K562 (cell line): ENCODE results near the gene RPL27. TPM values are rescaled to one million over a fixed set of nuclear protein-coding genes. Genes with fewer than 3 reads are reported as not detected.
"Not testable (repeated sequence)": the region's sequence is repeated elsewhere in the genome, so short reads cannot be mapped to it uniquely, and the experiment has no call there.

Experiments
- ATAC-seq: fragments of 200-7000 bp; cut with Tn5 transposase; 3 replicates; pipeline ENCODE4 v1.9.1; 2020; ENCODE audit warnings: moderate library complexity
- BruUV-seq: library from RNA; stranded (reverse); fragments of 400-500 nt; replicated peaks from 2 replicates; lab custom pipeline; 2021; lab: Mats Ljungman, UMichigan
- CTCF ChIA-PET: fragments of 300-600 bp; formaldehyde crosslinking; extraction: SDS; loops from one replicate; lab custom pipeline; 2021; ENCODE audit warnings: low intra/inter-chr PET ratio; lab: Yijun Ruan, JAX
- POLR2A ChIA-PET: fragments of 300-600, 350-650 bp; sonication (Branson Sonifier 250); formaldehyde crosslinking; extraction: SDS; loops from one replicate; lab custom pipeline; 2021; ENCODE audit warnings: antibody characterized with exemption, inconsistent platforms; lab: Yijun Ruan, JAX
- DNase-seq, 4 experiments: peaks; one replicate each; pipeline versions ENCODE4 v3.0.0 to v3.0.0-alpha.2; 2011 to 2018; ENCODE audit warnings: low spot score in 3 of 4, mixed read lengths in 3 of 4; ENCODE audit errors: extremely low read depth in 1 of 4
- FAIRE-seq: peaks from 2 replicates; lab custom pipeline; 2011; peaks lifted over from hg19 to GRCh38; lab: Jason Lieb, UNC
- H2AFZ ChIP-seq: 2 replicates; pipeline ENCODE4 v1.6.0; 2011; ENCODE audit warnings: low read depth, low read length, control low read depth, inconsistent platforms
- H3K27ac ChIP-seq: fragments of 200-600 bp; 3 replicates; pipeline ENCODE4 v1.8.0; 2011; ENCODE audit warnings: low read depth, mild to moderate bottlenecking, control low read depth, inconsistent platforms, low read length, moderate library complexity, mixed read lengths; ENCODE audit errors: extremely low read depth
- H3K27me3 ChIP-seq, 2 experiments: fragments of 300-600 bp in 1 of 2; 2 replicates in 1 of 2; 3 replicates in 1 of 2; pipeline versions ENCODE4 v1.6.0 to v1.8.0; 2011; ENCODE audit warnings: inconsistent platforms in 2 of 2, low read length in 2 of 2, mild to moderate bottlenecking in 1 of 2, mixed read lengths in 1 of 2, moderate library complexity in 1 of 2; ENCODE audit not compliant: control insufficient read depth in 2 of 2, insufficient read depth in 2 of 2
- H3K36me3 ChIP-seq: fragments of 300-600 bp; 3 replicates; pipeline ENCODE4 v1.8.0; 2011; ENCODE audit warnings: mild to moderate bottlenecking, low read length, inconsistent platforms; ENCODE audit not compliant: control insufficient read depth, insufficient read depth
- H3K4me1 ChIP-seq, 2 experiments: fragments of 200-600 bp in 1 of 2; replicated peaks in 1 of 2; 2 replicates in 1 of 2; 3 replicates in 1 of 2; pipeline versions ENCODE4 v1.5.1 to v1.8.0; 2011; ENCODE audit warnings: inconsistent platforms in 2 of 2, low read length in 2 of 2, mild to moderate bottlenecking in 1 of 2, mixed read lengths in 1 of 2, moderate library complexity in 1 of 2; ENCODE audit not compliant: control insufficient read depth in 2 of 2, insufficient read depth in 2 of 2
- H3K4me2 ChIP-seq: 2 replicates; pipeline ENCODE4 v1.6.1; 2011; ENCODE audit warnings: low read length, control low read depth, inconsistent platforms, mixed read lengths; ENCODE audit not compliant: insufficient read depth
- H3K4me3 ChIP-seq: fragments of 200-600 bp; sonication (generic), shearing (Covaris generic); 2 replicates; pipeline ENCODE4 v1.5.1; 2016; ENCODE audit warnings: control low read depth, inconsistent platforms
- H3K79me2 ChIP-seq: fragments of 200-600 bp; 3 replicates; pipeline ENCODE4 v1.8.0; 2011; ENCODE audit warnings: low read length, inconsistent platforms; ENCODE audit not compliant: control insufficient read depth, insufficient read depth
- H3K9ac ChIP-seq, 2 experiments: 2 replicates each; pipeline versions ENCODE4 v1.6.0 to v1.6.1; 2011; ENCODE audit warnings: low read depth in 2 of 2, low read length in 2 of 2, control low read depth in 1 of 2, inconsistent platforms in 1 of 2, mild to moderate bottlenecking in 1 of 2, mixed read lengths in 1 of 2; ENCODE audit not compliant: insufficient read depth in 1 of 2
- H3K9me1 ChIP-seq: one replicate; pipeline ENCODE4 v1.6.0; 2011; ENCODE audit warnings: inconsistent platforms, mild to moderate bottlenecking, low read length, moderate library complexity; ENCODE audit not compliant: control insufficient read depth, insufficient read depth
- H3K9me3 ChIP-seq: replicated peaks from 2 replicates; pipeline ENCODE4 v1.5.1; 2011; ENCODE audit warnings: low read depth, low read length, inconsistent platforms; ENCODE audit not compliant: control insufficient read depth, insufficient read depth
- H4K20me1 ChIP-seq: replicated peaks from 2 replicates; pipeline ENCODE4 v1.6.1; 2011; ENCODE audit warnings: low read length, inconsistent platforms, mixed read lengths; ENCODE audit not compliant: control insufficient read depth, insufficient read depth
- CREB5 ChIP-seq: fragments of 250-450 bp; sonication (Bioruptor Pico); IDR thresholded peaks from 2 replicates; pipeline ENCODE4 v1.5.0; 2020; ENCODE audit warnings: mild to moderate bottlenecking
- CTBP1 ChIP-seq: fragments of 450-650 bp; IDR thresholded peaks from 2 replicates; pipeline ENCODE4 v1.6.1; 2016; ENCODE audit warnings: borderline replicate concordance
- FOXA3 ChIP-seq, 2 experiments: fragments of 450-650 bp in 1 of 2; sonication (generic) in 1 of 2; formaldehyde crosslinking; IDR thresholded peaks in 1 of 2; conservative IDR thresholded peaks in 1 of 2; 2 replicates each; pipeline versions ENCODE4 v1.4.0 to v1.8.0; 2020 to 2022; ENCODE audit warnings: mild to moderate bottlenecking in 2 of 2, missing genetic modification reagents in 1 of 2
- FOXK1 ChIP-seq: sonication (generic); formaldehyde crosslinking; IDR thresholded peaks from 2 replicates; pipeline ENCODE4 v1.8.0; 2022; ENCODE audit warnings: missing genetic modification reagents, mild to moderate bottlenecking, borderline replicate concordance
- MTF1 ChIP-seq: fragments of 250-450 bp; sonication (Bioruptor Pico); IDR thresholded peaks from 2 replicates; pipeline ENCODE4 v1.9.0; 2021; ENCODE audit warnings: moderate library complexity, mild to moderate bottlenecking, inconsistent platforms, borderline replicate concordance
- NCOA6 ChIP-seq: fragments of 450-650 bp; IDR thresholded peaks from 2 replicates; pipeline ENCODE4 v1.6.1; 2017; ENCODE audit warnings: mild to moderate bottlenecking
- NRF1 ChIP-seq, 2 experiments: fragments of 450-650 bp; IDR thresholded peaks in 1 of 2; conservative IDR thresholded peaks in 1 of 2; 2 replicates each; pipeline ENCODE4 v1.6.1; 2014; ENCODE audit warnings: mild to moderate bottlenecking in 2 of 2
- SAFB ChIP-seq: fragments of 200-400 bp; formaldehyde crosslinking; IDR thresholded peaks from 2 replicates; pipeline ENCODE4 v1.6.1; 2017; ENCODE audit warnings: low read depth, low read length, borderline replicate concordance
- SETDB1 ChIP-seq: IDR thresholded peaks from one replicate; pipeline ENCODE4 v1.6.1; 2012; ENCODE audit warnings: low read length, control low read depth, inconsistent platforms
- SPI1 ChIP-seq: IDR thresholded peaks from 2 replicates; pipeline ENCODE4 v1.6.1; 2011; ENCODE audit warnings: low read depth, low read length, control low read depth, borderline replicate concordance
- ZNF134 ChIP-seq: fragments of 250-450 bp; sonication (Bioruptor Pico); conservative IDR thresholded peaks from 2 replicates; pipeline ENCODE4 v1.4.0; 2020
- ZNF184 ChIP-seq: sonication (generic); formaldehyde crosslinking; IDR thresholded peaks from 2 replicates; pipeline ENCODE4 v1.5.0; 2020; ENCODE audit warnings: missing genetic modification reagents
- ZNF75A ChIP-seq: fragments of 450-650 bp; formaldehyde crosslinking; IDR thresholded peaks from 2 replicates; pipeline ENCODE4 v1.4.0; 2020; ENCODE audit warnings: mild to moderate bottlenecking
- ZNF764 ChIP-seq: fragments of 250-450 bp; sonication (Bioruptor Pico); IDR thresholded peaks from 2 replicates; pipeline ENCODE4 v1.4.0; 2020; ENCODE audit warnings: low read depth, mild to moderate bottlenecking, moderate library complexity
- WGBS: fragments of 100-300 bp; shearing (Covaris generic); methylation state at CpG from one replicate; pipeline ENCODE4 v1.1.6; 2016; ENCODE audit warnings: low coverage, mixed read lengths; ENCODE audit not compliant: insufficient coverage; ENCODE audit errors: missing lambda C conversion rate; 5-methylcytosine and 5-hydroxymethylcytosine counted together
- in situ Hi-C: fragments of 300-500 bp; cut with MboI; formaldehyde crosslinking; loops from 4 replicates; pipeline ENCODE4 v1.15.0; 2018; ENCODE audit warnings: inconsistent platforms, mixed read lengths
- intact Hi-C: fragments of 100-400 bp; cut with micrococcal nuclease; formaldehyde crosslinking; loops from 2 replicates; pipeline ENCODE4 v1.14.2; 2022
- polyA plus RNA-seq, 8 experiments: library from polyadenylated mRNA; depleted of rRNA in 4 of 8; stranded (reverse) in 5 of 8; unstranded in 3 of 8; fragments of >200 nt; fragmentation: Nextera tagmentation in 2 of 8; fragmentation: Illumina TruSeq in 1 of 8; extraction: Ambion mirVana in 2 of 8; extraction: Trizol in 1 of 8; gene quantifications; 2 replicates each; pipeline versions ENCODE4 v1.2.1 to v1.2.3, GENCODE V29; 2011 to 2014; ENCODE audit warnings: inconsistent platforms in 1 of 8, missing spikeins in 1 of 8
- total RNA-seq, 7 experiments: library from RNA; depleted of rRNA in 6 of 7; stranded (reverse); fragments of >200 nt in 6 of 7; fragmentation: Illumina TruSeq in 2 of 7; extraction: Trizol in 2 of 7; gene quantifications; 2 replicates each; pipeline versions ENCODE4 v1.2.1 to v1.2.3, GENCODE V29; 2011 to 2021; ENCODE audit warnings: low replicate concordance in 1 of 7

RPL27 gene
- total and polyA plus RNA-seq, 9 of the 15 experiments (the other 6 are each of a cell fraction or from before 2014, with no cell fraction given): 1,539 to 6,155 (median 3,710) TPM

DNA sequence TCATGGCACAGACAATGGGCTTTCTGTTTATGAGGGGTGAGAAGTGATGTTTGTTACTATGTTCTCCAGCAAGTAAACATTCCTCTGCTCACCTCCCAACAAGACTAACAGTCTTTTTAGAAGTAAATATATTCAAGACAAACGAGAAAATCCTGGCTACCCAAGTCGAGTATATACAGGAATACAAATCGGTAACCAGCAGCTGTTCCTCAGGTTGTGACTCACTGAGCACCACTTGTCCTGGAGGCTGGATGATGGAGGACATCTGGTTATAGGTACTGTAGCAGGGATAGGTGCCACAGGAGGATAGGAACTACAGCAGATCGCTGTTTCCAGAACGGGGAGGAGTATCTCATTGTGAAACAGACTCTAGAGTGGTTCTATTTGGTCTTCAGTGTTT, 5.3 kb upstream of the RPL27 start:
- ATAC-seq: no peak
- intact Hi-C loops: no loop called here
- Histone ChIP-seq H3K4me1 (peaks cover 0 to 8% of the 10 kb centered on the region in 2 experiments; a peak in 2 of 5 replicates), H3K4me2 (no peak overlapping the region), H3K9me3 (no peaks in the 10 kb centered on the region), H3K4me3 (no peak overlapping the region), H3K36me3 (peaks cover 63% of the 10 kb centered on the region), H3K79me2 (no peaks in the 10 kb centered on the region), H3K9me1 (no peaks in the 10 kb centered on the region), H3K27ac (no peak overlapping the region), H3K27me3 (no peaks in the 10 kb centered on the region), H2AFZ (no peak overlapping the region), H3K9ac (no peak overlapping the region), H4K20me1 (no peaks in the 10 kb centered on the region)
- no peak for DNase-seq
- 55% methylated on average over 5 of the region's 5 CpGs for WGBS
- in situ Hi-C loops: no loop called here
- ChIA-PET CTCF (no interaction called here), POLR2A (interaction anchor here (0.6 to 2.2 kb wide), 5 partner anchors 7 to 323 kb away, joined by 3 to 6 read pairs (median 3); no protein-coding TSS in a partner anchor)
- BruUV-seq: TSS peak; percentile 21
- no peak for TF ChIP-seq MTF1 (CRISPR knock-in tag)
- TF ChIP-seq ZNF184 (CRISPR knock-in tag): no peak
- TF ChIP-seq ZNF134: no peak
- no peak for TF ChIP-seq NRF1 (conservative IDR thresholded peaks at IDR 0.05 in 1 of 2, IDR thresholded peaks at IDR 0.05 in 1 of 2)
- no peak for TF ChIP-seq ZNF764 (CRISPR knock-in tag)
- no peak for TF ChIP-seq FOXK1
- no peak for TF ChIP-seq SAFB
- TF ChIP-seq ZNF75A (CRISPR knock-in tag): no peak
- no peak for TF ChIP-seq SPI1
- TF ChIP-seq SETDB1: no peak
- TF ChIP-seq FOXA3 (CRISPR knock-in tag; conservative IDR thresholded peaks at IDR 0.05 in 1 of 2, IDR thresholded peaks at IDR 0.05 in 1 of 2): no peak
- TF ChIP-seq CTBP1: no peak
- TF ChIP-seq CREB5 (CRISPR knock-in tag): no peak
- no peak for TF ChIP-seq NCOA6
- FAIRE-seq: no peak

GRCh38 chr17:42993913-42994312, 4.3 kb upstream of the RPL27 start:
- H3K9me3 ChIP-seq, in situ Hi-C loops, H4K20me1 ChIP-seq, H3K9me1 ChIP-seq, H3K4me1 ChIP-seq, ATAC-seq, H2AFZ ChIP-seq, H3K9ac ChIP-seq, H3K79me2 ChIP-seq, BruUV-seq, H3K27ac ChIP-seq, FAIRE-seq, POLR2A ChIA-PET, H3K27me3 ChIP-seq, intact Hi-C loops, H3K4me3 ChIP-seq, DNase-seq, CTCF ChIA-PET, H3K4me2 ChIP-seq: not testable (repeated sequence)
- H3K36me3 ChIP-seq: peaks cover 57% of the 10 kb centered on the region
- 78% methylated on average over 8 of the region's 10 CpGs for WGBS
